GM23338 (cell line): ENCODE measurements around the gene SLC8B1. TPM values are rescaled to one million over a fixed set of nuclear protein-coding genes. Genes with fewer than 3 reads are reported as not detected.

Experiments
- ATAC-seq: fragments of 200-7000 bp; cut with Tn5 transposase; 3 replicates; pipeline ENCODE4 v1.9.1; 2020
- DNase-seq: peaks from one replicate; pipeline ENCODE4 v3.0.0-alpha.2; 2015; ENCODE audit warnings: low spot score
- H2AFZ ChIP-seq: fragments of 200-600 bp; sonication (generic); 2 replicates; pipeline ENCODE4 v1.8.0; 2016; ENCODE audit warnings: antibody characterized with exemption, mild to moderate bottlenecking, moderate library complexity
- H3F3A ChIP-seq: fragments of 200-600 bp; sonication (generic); replicated peaks from 2 replicates; pipeline ENCODE4 v1.8.0; 2017; ENCODE audit warnings: antibody characterized with exemption, mixed run types, low read depth
- H3K27ac ChIP-seq: fragments of 200-600 bp; sonication (generic); 2 replicates; pipeline ENCODE4 v1.6.1; 2016; ENCODE audit warnings: low read depth
- H3K27me3 ChIP-seq: fragments of 200-600 bp; sonication (generic); 2 replicates; pipeline ENCODE4 v1.8.0; 2016; ENCODE audit warnings: mild to moderate bottlenecking, mixed run types, moderate library complexity; ENCODE audit not compliant: insufficient read depth
- H3K36me3 ChIP-seq: fragments of 200-600 bp; sonication (generic); 2 replicates; pipeline ENCODE4 v1.8.0; 2016; ENCODE audit warnings: mild to moderate bottlenecking; ENCODE audit not compliant: insufficient read depth
- H3K4me1 ChIP-seq: fragments of 200-600 bp; sonication (generic); 2 replicates; pipeline ENCODE4 v1.8.0; 2016; ENCODE audit warnings: mild to moderate bottlenecking, moderate library complexity; ENCODE audit not compliant: insufficient read depth
- H3K4me2 ChIP-seq: fragments of 200-600 bp; sonication (generic); 2 replicates; pipeline ENCODE4 v1.7.1; 2017; ENCODE audit warnings: mixed run types
- H3K4me3 ChIP-seq: fragments of 200-600 bp; sonication (generic); 2 replicates; pipeline ENCODE4 v1.6.1; 2016; ENCODE audit warnings: mixed run types
- H3K79me2 ChIP-seq: fragments of 200-600 bp; sonication (generic); replicated peaks from 2 replicates; pipeline ENCODE4 v1.8.0; 2017; ENCODE audit warnings: mild to moderate bottlenecking; ENCODE audit not compliant: insufficient read depth
- H3K9me2 ChIP-seq: fragments of 200-600 bp; sonication (generic); 2 replicates; pipeline ENCODE4 v1.8.0; 2017; ENCODE audit not compliant: insufficient read depth
- H4K20me1 ChIP-seq: fragments of 200-600 bp; sonication (generic); replicated peaks from 2 replicates; pipeline ENCODE4 v1.8.0; 2017; ENCODE audit warnings: mild to moderate bottlenecking; ENCODE audit not compliant: insufficient read depth
- H3K27ac Mint-ChIP-seq: 2 replicates; pipeline ENCODE4 v1.8.0; 2020; ENCODE audit warnings: inconsistent platforms, mild to moderate bottlenecking, moderate library complexity, mixed read lengths
- H3K27me3 Mint-ChIP-seq: 3 replicates; pipeline ENCODE4 v1.8.0; 2022; ENCODE audit warnings: low read depth, mild to moderate bottlenecking, moderate library complexity, mixed read lengths, inconsistent platforms; ENCODE audit not compliant: insufficient read depth, poor library complexity
- H3K36me3 Mint-ChIP-seq: 3 replicates; pipeline ENCODE4 v1.8.0; 2021; ENCODE audit warnings: low read depth, mild to moderate bottlenecking, inconsistent platforms, moderate library complexity, mixed read lengths
- H3K4me1 Mint-ChIP-seq: 3 replicates; pipeline ENCODE4 v1.8.0; 2020; ENCODE audit warnings: mild to moderate bottlenecking, inconsistent platforms, mixed read lengths
- H3K4me3 Mint-ChIP-seq: 3 replicates; pipeline ENCODE4 v1.8.0; 2021; ENCODE audit warnings: moderate library complexity, mild to moderate bottlenecking, inconsistent platforms, mixed read lengths
- H3K9me3 Mint-ChIP-seq: 3 replicates; pipeline ENCODE4 v1.8.0; 2020; ENCODE audit warnings: moderate library complexity, mild to moderate bottlenecking, inconsistent platforms, mixed read lengths
- CREB1 ChIP-seq: fragments of 250-450 bp; sonication (Bioruptor Pico); IDR thresholded peaks from 2 replicates; pipeline ENCODE4 v1.5.0; 2020; ENCODE audit warnings: low read depth, mild to moderate bottlenecking, moderate library complexity
- CTCF ChIP-seq, 2 experiments: fragments of 200-600 bp in 1 of 2; sonication (generic) in 1 of 2; conservative IDR thresholded peaks; 2 replicates each; pipeline versions ENCODE4 v1.5.1 to v1.6.1; 2016 to 2017; ENCODE audit warnings: antibody characterized with exemption in 2 of 2, low read depth in 2 of 2, mild to moderate bottlenecking in 2 of 2, moderate library complexity in 1 of 2
- ETS1 ChIP-seq: IDR thresholded peaks from 2 replicates; pipeline ENCODE4 v1.6.1; 2016; ENCODE audit warnings: antibody characterized with exemption
- EZH2phosphoT487 ChIP-seq: fragments of 200-600 bp; sonication (generic); IDR thresholded peaks from one replicate; pipeline ENCODE4 v1.8.1; 2018; ENCODE audit warnings: antibody characterized with exemption; ENCODE audit not compliant: unreplicated experiment
- JUNB ChIP-seq: IDR thresholded peaks from one replicate; pipeline ENCODE4 v1.6.1; 2016; ENCODE audit warnings: antibody characterized with exemption; ENCODE audit not compliant: unreplicated experiment
- POLR2AphosphoS5 ChIP-seq: IDR thresholded peaks from 2 replicates; pipeline ENCODE4 v1.6.1; 2016; ENCODE audit warnings: antibody characterized with exemption, low read depth
- REST ChIP-seq: IDR thresholded peaks from one replicate; pipeline ENCODE4 v1.6.1; 2018; ENCODE audit warnings: antibody characterized with exemption; ENCODE audit not compliant: unreplicated experiment
- STAT1 ChIP-seq: IDR thresholded peaks from one replicate; pipeline ENCODE4 v1.6.1; 2016; ENCODE audit warnings: antibody characterized with exemption; ENCODE audit not compliant: unreplicated experiment
- ZNF462 ChIP-seq: fragments of 250-450 bp; sonication (Bioruptor Pico); IDR thresholded peaks from 2 replicates; pipeline ENCODE4 v1.5.0; 2020; ENCODE audit warnings: mild to moderate bottlenecking, moderate library complexity
- polyA plus RNA-seq: library from polyadenylated mRNA; unstranded; fragments of >200 nt; fragmentation: Nextera tagmentation; extraction: Ambion mirVana; gene quantifications from 2 replicates; pipeline ENCODE4 v1.2.1, GENCODE V29; 2016
- total RNA-seq: library from RNA; depleted of rRNA; stranded (reverse); fragments of >200 nt; shearing (Covaris generic); gene quantifications from 2 replicates; pipeline ENCODE4 v1.2.3, GENCODE V29; 2014

Gene SLC8B1
- total and polyA plus RNA-seq, 2 experiments from 2014 or later = 6.0 to 8.9 TPM

- no peak for TF ChIP-seq REST
- TF ChIP-seq ETS1 = no peak
- TF ChIP-seq POLR2AphosphoS5 = no peak
These were observed 45.5 kb downstream of the SLC8B1 start (continued) for GRCh38 chr12:113289361-113289760.

- Mint-ChIP-seq H3K9me3 (no peaks in the 10 kb centered on the region), H3K36me3 (peaks cover 6% of the 10 kb centered on the region)
- ATAC-seq = no peak
- TF ChIP-seq STAT1 (no peak), ZNF462 (CRISPR knock-in tag) (no peak), REST (no peak), EZH2phosphoT487 (no peak), JUNB (no peak), CREB1 (no peak), CTCF (conservative IDR thresholded peaks at IDR 0.05; ENCODE audit: low read depth in 2 of 2) (no peak)
These were observed 47.0 kb downstream of the SLC8B1 start for GRCh38 chr12:113287899-113288282.

More at GRCh38 chr12:113287899-113288282, 47.0 kb downstream of the SLC8B1 start:
- H3K4me2 ChIP-seq = no peak overlapping the region
- Mint-ChIP-seq H3K4me3 (no peak overlapping the region), H3K27me3 (peaks cover 2% of the 10 kb centered on the region), H3K27ac (no peak overlapping the region), H3K4me1 (peaks cover 5% of the 10 kb centered on the region; the same call in 1 of the 3 replicates)
- H3K4me3 ChIP-seq = no peak overlapping the region
- H2AFZ ChIP-seq = no peak overlapping the region
- H4K20me1 ChIP-seq = no peaks in the 10 kb centered on the region
- H3K9me2 ChIP-seq = no peaks in the 10 kb centered on the region
- no peaks in the 10 kb centered on the region for H3K27me3 ChIP-seq
- no peaks in the 10 kb centered on the region for H3K4me1 ChIP-seq
- H3K79me2 ChIP-seq = no peaks in the 10 kb centered on the region
- no peak overlapping the region for H3K27ac ChIP-seq
- no peaks in the 10 kb centered on the region for H3F3A ChIP-seq
- no peaks in the 10 kb centered on the region for H3K36me3 ChIP-seq
- no peak for DNase-seq
